Measurements from ENCODE around the gene RBFOX2. TPM values are rescaled to one million over a fixed set of nuclear protein-coding genes. Genes with fewer than 3 reads are reported as not detected.

The RBFOX2 gene
- total and polyA plus RNA-seq, 2 donors (not counting 3 experiments of a cell fraction or from before 2014, with no cell fraction given) = 125 to 142 TPM

DNA sequence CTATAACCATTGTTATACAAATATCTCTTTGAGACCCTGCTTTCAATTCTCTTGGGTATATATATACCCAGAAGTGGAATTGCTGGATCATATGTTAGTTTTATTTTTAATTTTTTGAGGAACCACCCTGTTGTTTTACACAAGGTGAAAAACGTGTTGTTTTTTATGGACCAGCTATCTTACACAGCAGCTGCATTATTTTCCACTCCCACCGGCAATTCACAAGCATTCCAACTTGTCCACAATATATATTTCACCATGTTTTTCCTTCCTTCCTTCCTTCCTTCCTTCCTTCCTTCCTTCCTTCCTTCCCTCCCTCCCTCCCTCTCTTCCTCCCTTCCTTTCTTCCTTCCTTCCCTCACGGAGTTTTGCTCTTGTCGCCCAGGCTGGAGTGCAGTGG is 317.3 kb downstream of the RBFOX2 start:
- H3K27ac ChIP-seq (ENCODE audit: insufficient read depth, low read depth, low read length) = no peak overlapping the region
- peaks cover 0 to 4% of the 10 kb centered on the region in 2 experiments for H3K27me3 ChIP-seq (ENCODE audit: control insufficient read depth in 2 of 2, insufficient read depth in 2 of 2, low read length in 2 of 2)
- no peaks in the 10 kb centered on the region for H3K9me3 ChIP-seq (replicated peaks; ENCODE audit: control insufficient read depth, insufficient read depth, low read length)
- DNase-seq (ENCODE audit: low read depth, low spot score) = no peak
- CTCF ChIA-PET = no interaction called here
- no peak overlapping the region for H3K4me3 ChIP-seq (replicated peaks in 1 of 3; ENCODE audit: insufficient read depth in 1 of 3, low read depth in 1 of 3, low read length in 3 of 3)
- TF ChIP-seq EZH2 (IDR thresholded peaks at IDR 0.05; ENCODE audit: borderline replicate concordance, low read depth, low read length, severe bottlenecking) (no peak), GATA2 (IDR thresholded peaks at IDR 0.05; ENCODE audit: insufficient read depth, insufficient read length, low read depth, low read length) (no peak), FOS (IDR thresholded peaks at IDR 0.05; ENCODE audit: borderline replicate concordance, insufficient read depth, low read length) (no peak), POLR2A (IDR thresholded peaks at IDR 0.05; ENCODE audit: low read depth, low read length) (no peak), MYC (IDR thresholded peaks at IDR 0.05; ENCODE audit: low read depth, low read length) (no peak), POLR2AphosphoS5 (IDR thresholded peaks at IDR 0.05; ENCODE audit: insufficient read depth, low read depth, low read length) (no peak), JUN (IDR thresholded peaks at IDR 0.05; ENCODE audit: borderline replicate concordance, insufficient read depth, insufficient read length, low read depth) (no peak), MAX (IDR thresholded peaks at IDR 0.05; ENCODE audit: insufficient read depth, insufficient read length) (no peak)
- TF ChIP-seq, protein P1, sequence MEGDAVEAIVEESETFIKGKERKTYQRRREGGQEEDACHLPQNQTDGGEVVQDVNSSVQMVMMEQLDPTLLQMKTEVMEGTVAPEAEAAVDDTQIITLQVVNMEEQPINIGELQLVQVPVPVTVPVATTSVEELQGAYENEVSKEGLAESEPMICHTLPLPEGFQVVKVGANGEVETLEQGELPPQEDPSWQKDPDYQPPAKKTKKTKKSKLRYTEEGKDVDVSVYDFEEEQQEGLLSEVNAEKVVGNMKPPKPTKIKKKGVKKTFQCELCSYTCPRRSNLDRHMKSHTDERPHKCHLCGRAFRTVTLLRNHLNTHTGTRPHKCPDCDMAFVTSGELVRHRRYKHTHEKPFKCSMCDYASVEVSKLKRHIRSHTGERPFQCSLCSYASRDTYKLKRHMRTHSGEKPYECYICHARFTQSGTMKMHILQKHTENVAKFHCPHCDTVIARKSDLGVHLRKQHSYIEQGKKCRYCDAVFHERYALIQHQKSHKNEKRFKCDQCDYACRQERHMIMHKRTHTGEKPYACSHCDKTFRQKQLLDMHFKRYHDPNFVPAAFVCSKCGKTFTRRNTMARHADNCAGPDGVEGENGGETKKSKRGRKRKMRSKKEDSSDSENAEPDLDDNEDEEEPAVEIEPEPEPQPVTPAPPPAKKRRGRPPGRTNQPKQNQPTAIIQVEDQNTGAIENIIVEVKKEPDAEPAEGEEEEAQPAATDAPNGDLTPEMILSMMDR (IDR thresholded peaks at IDR 0.05; ENCODE audit: extremely low read depth in 1 of 2, insufficient read depth in 1 of 2, low read depth in 1 of 2, low read length in 2 of 2) = no peak
- H2AFZ ChIP-seq (ENCODE audit: low read depth, low read length) = no peak overlapping the region
- BruUV-seq (replicated peaks) = no TSS peak
- H4K20me1 ChIP-seq (replicated peaks; ENCODE audit: control insufficient read depth, extremely low read depth, insufficient read depth, low read length) = no peaks in the 10 kb centered on the region
- H3K79me2 ChIP-seq (ENCODE audit: control insufficient read depth, insufficient read depth, low read length) = no peaks in the 10 kb centered on the region
- peaks cover 3% of the 10 kb centered on the region for H3K4me1 ChIP-seq (ENCODE audit: control insufficient read depth, extremely low read depth, insufficient read depth, low read length)
- POLR2A ChIA-PET = no interaction called here
- FAIRE-seq = no peak
- intact Hi-C loops (cut with micrococcal nuclease) = no loop called here
- no peak overlapping the region for H3K4me2 ChIP-seq (ENCODE audit: insufficient read depth, low read length)
- no peaks in the 10 kb centered on the region for H3K9me1 ChIP-seq (replicated peaks; ENCODE audit: control insufficient read depth, extremely low read depth, insufficient read depth, low read length)
- no peaks in the 10 kb centered on the region for H3K36me3 ChIP-seq (ENCODE audit: control insufficient read depth in 2 of 2, extremely low read depth in 1 of 2, insufficient read depth in 2 of 2, low read length in 2 of 2)
- H3K9ac ChIP-seq (replicated peaks; ENCODE audit: extremely low read depth, insufficient read depth, low read length) = no peak overlapping the region
- dilution Hi-C loops (cut with MboI; ENCODE audit: extremely low pct_ligation_motif_present, low sequenced_read_pairs) = no loop called here
